ENCODE measurements around the gene CEACAM16.

CEACAM16 gene

DNA sequence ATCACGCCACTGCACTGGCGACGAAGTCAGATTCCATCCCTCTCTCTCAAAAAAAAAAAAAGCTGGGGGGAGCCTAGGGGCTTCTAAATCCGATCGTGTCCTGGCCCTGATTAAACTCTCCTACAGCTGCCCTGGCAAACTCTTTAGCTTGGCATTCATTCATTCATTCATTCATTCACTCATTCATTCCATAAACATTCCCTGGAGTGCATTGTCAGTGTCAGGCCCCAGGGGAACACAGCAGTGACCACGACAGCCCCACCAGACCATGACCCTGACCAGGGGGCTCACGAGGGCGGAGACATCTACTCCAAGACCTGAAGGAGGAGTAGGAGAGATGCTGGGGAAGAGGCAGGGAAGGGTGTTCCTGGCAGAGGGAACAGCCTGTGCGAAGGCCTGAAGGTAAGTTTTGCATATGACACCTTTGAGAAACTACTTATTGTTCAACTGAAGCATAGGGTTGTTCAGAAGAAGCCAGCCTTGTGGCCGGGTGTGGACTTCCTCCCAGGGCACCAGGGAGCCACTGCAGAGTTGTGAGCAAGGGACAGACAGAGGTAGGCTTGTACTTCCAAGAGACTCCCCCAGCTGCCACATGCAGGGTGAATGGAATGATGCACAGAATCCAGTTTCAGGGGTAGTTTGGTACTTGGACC is 24.5 kb downstream of the CEACAM16 start:
- DNase-seq (ENCODE audit: low read depth in 2 of 2) = no peak

DNA sequence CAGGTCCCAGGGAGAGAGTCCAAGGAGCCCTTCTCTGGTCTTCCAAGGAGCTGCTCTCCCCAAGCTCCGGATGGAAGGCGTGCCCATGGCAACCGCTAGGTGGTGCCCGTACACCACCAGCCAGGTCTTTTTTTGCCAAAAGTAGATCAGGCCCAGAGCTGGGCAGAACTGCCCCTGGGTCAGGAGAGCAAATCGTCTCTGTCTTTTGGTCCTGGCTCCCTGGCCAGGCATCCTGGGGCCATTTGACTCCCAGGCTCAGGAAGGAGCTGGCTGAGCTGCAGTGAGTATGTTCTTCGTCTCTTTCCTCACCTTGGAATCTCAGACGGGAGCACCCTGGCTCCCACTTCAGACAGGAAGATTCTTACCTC is 25.0 kb downstream of the CEACAM16 start:
- peak; percentile 52 to 56 for DNase-seq (ENCODE audit: low read depth in 2 of 2)

DNA sequence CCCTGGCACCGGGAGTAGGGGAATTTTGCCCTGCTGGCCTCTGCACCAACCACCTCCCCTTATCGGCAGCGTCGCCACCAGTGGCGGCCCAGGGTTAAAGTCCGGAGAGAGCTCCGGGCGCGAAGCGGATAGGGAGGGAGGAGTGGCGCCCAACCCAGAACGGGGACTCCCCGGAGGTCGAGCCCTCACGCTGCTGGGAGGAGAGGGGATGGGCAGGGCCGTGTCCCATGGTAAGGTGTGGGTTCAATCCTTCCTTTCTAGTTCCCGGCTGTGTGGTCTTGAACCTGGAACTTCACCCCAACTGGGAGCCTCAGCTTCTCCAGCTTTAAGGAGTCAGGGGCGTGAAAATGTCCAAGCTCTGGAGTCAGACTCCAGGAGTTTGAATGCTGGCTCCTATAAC is 26.3 kb downstream of the CEACAM16 start:
- DNase-seq (ENCODE audit: low read depth in 2 of 2) = no peak

DNA sequence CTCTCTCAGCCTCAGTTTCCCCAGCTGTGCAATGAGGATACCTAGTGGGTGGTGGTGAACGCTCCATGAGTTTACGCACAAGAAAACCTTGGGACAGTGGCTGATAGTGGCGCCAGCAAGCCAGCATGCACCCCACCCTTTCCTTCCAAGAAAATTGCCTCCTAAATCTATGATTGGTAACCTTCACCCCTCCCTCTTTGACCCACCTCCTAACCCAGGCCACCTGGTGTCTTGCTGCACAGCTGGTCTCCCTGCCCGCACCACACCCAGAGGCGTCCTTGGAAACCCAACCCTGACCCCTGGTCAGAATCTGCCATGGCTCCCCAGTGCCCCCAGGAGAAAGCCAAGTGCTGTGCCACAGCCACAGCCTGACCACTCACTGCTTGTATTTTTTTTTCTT is 26.7 kb downstream of the CEACAM16 start:
- DNase-seq (ENCODE audit: low read depth in 2 of 2) = no peak

DNA sequence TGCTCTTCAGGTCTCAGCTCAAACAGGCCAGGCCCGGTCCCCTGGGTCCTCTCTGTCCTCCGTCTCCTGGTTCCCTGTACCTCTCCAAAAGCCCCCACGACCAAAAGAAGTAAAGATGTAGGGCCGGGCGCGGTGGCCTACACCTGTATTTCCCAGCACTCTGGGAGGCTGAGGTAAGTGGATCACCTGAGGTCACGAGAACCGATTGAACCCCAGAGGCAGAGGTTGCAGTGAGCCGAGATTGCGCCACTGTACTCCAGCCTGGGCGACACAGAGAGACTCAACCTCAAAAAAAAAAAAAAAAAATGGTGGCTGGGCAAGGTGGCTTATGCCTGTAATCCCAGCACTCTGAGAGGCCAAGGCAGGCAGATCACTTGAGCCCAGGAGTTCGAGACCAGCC is 27.5 kb downstream of the CEACAM16 start:
- DNase-seq (ENCODE audit: low read depth in 2 of 2) = no peak

DNA sequence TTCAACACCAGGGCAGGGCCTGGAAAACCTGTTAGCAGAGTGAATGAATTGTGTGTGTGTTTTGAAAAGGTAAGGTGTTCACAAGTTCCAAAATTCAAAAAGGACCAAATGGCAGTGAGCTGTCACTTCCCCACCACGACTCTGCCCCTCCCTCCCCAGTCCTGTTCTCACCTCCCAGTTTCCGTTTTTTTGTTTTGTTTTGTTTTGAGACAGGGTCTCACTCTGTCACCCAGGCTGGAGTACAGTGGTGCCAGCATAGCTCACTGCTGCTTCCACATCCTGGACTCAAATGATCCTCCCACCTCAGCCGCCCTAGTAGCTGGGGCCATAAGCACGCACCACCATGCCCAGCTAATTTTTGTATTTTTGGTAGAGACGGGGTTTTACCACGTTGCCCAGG is 29.2 kb downstream of the CEACAM16 start:
- DNase-seq (ENCODE audit: low read depth in 2 of 2) = no peak

DNA sequence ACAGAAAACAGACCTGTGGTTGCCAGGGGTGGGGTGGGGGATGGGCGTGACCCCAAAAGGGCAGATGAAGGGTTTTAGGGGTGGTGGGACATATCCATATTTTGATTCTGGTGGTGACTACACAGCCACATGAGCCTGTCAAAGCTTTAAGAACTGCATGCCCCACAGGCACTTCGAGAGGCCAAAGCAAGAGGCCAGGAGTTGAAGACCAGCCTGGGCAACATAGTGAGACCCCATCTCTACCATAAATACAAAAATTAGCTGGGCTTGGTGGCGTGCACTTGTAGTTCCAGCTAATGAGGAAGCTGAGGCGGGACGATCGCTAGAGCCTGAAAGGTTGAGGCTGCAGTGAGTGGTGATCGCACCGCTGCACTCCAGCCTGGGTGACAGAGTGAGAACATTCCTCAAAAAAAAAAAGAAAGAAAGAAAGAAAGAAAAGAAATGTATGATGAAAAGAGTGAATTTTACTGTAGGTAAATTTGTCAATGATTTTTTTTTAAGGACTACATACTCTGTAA is 30.6 kb downstream of the CEACAM16 start:
- no peak for DNase-seq (ENCODE audit: low read depth in 2 of 2)

DNA sequence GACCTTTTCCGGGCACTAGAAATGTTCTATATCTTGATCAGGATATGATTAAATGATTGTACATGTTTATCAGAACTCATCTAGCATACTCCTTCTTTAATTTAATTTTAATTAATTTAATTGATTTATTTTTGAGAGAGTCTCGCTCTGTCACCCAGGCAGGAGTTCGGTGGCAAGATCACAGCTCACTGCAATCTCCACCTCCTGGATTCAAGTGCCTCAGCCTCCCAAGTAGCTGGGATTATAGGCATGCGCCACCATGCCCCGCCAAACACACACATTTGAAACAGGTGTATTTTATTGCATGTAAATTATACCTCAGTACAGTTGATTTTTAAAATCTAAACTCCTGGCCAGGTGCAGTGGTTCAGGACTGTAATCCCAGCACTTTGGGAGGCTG is 32.1 kb downstream of the CEACAM16 start:
- DNase-seq (ENCODE audit: low read depth in 2 of 2) = no peak

DNA sequence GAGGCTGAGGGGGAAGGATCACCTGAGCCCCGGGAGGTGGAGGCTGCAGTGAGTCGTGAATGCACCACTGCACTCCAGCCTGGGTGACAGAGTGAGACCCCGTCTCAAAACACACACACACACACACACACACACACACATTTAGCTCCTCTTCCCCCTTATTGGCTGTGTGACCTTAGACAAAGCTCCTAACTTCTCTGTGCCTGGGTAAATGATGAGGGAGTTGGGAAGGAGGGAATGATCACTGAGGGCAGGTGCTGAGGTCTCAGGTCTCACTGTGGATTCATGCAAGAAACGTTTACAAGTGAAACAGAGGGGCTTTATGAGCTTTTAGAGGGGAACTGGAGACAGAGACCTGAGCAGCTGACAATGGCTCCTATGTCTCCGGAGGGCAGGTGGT is 32.7 kb downstream of the CEACAM16 start:
- no peak for DNase-seq (ENCODE audit: low read depth in 2 of 2)

DNA sequence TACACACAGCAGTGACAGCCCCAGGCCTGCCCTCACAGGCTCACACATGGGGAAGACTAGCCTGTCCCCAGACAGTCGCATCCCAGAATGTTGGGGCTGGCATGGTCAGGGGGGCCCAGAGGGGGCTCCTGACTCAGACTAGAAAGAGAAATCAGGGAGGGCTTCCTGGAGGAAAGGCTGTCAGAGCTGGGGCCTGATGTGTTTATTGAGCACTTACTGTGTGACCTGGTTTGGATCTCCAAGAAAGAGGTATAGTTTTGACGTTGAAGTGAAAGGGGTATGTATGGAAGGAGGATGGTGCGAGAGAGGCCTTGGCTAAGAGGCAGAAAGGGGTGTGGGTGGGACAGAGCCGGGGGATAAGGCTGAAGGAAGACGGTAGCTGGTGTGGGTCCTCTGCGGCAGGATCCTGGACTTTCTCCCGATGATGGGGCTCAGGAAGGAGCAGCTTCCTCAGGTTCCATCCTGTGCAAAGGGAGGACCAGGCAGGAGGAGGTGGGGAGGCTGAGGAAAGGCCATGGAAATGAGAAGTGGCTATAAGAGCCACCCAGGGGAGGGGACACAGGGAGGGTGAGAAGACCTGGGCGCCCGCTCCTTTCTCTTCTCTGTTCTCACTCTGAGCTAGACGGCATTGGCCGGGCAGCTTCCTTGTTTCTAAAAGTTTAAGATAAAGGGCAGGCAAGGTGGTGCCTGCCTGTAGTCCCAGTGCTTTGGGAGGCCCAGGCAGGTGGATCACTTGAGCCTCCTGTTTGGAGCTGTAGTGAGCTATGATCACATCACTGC is 33.5 kb downstream of the CEACAM16 start:
- DNase-seq (ENCODE audit: low read depth in 2 of 2) = no peak

DNA sequence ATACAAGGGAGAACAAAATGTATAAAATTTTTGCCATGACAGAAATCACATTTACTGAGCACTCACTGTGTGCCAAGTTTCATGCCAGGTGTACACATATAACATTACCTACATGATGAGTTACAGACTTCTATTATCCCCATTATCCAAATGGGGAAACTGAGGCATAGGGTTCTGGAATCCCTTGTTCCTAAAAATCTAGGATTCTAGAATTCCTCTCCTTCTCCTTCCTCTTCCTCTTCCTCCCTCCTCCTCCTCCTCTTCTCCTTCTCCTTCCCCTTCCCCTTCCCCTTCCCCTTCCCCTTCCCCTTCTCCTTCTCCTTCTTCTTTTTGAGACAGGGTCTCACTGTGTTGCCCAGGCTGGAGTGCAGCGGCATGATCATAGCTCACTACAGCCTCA is 35.4 kb downstream of the CEACAM16 start:
- no peak for DNase-seq (ENCODE audit: low read depth in 2 of 2)

DNA sequence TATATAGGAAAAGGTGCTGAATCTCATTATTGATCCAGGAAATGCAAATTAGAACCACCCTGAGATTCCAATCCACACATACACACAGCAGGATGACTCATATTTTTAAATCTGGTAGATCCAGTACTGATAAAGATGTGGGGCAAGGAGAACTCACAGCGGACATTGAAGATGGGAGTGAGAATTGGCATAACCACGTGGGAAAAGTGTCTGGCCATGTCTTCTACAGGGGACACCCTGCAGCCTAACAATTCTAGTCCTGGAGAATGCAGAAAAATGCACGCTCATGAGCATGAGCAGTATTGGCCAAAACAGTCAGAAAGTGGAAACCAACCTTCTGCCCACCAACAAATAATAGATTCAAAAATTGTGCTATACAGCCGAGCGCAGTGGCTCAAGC is 36.1 kb downstream of the CEACAM16 start:
- no peak for DNase-seq (ENCODE audit: low read depth in 2 of 2)

DNA sequence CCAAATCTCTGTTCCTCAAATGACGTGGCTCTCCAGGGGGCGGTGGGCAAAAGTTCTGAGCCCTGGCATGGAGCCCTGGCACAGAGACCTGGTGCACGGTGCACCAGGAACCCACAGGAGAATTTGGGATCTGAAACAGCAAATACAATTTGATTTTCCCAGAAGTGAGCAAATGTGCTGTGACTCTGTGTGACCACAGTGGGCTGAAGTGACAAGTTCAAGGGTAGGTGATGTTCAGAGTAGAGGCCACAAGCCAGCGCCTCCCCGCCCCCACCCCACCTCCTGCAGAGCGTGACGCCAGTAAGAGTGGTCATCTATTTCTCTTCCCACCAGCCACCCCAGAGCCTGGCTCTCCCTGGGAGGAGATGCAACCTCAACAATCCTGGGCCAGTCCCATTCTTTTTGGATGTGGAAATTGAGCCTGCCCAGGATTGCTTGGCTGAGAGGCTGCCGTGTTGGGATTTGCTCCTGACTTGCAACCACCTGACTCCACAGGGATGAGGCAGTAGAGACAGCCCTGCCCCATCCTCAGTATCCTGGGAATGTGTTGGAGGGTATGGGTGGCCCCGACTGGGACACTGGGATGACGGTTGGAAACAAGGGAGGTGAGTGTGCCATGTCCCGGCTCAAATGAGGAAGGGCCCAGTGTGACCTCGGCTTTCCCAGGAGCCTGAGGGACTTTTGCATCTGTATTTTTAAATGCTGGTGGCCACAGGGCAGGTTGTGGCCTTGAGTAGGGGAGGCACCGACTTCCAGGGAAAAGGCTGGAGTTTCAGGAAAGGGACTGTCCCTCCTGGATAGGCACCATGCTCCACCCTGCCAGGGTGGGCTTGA is 38.5 kb downstream of the CEACAM16 start:
- no peak for DNase-seq (ENCODE audit: low read depth in 2 of 2)

DNA sequence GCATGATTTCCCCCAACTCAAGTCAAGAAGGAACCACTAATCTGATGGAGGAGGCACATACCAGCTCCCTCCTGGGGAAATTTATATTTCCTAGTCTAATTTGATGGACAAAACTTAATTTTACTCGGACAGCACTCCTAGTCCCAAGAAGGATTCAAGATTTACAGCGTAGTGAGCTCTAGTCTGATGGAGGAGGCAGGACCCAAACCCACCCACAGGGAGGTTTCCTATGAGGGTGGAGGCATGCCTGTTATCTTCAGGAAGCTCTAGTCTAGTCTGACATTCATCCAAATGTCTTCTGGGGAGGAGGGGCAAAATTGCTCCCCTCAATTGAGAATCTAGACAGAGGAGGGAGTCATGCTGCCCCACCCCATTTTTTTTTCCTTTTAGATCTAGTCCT is 39.2 kb downstream of the CEACAM16 start:
- DNase-seq (ENCODE audit: low read depth in 2 of 2) = no peak

DNA sequence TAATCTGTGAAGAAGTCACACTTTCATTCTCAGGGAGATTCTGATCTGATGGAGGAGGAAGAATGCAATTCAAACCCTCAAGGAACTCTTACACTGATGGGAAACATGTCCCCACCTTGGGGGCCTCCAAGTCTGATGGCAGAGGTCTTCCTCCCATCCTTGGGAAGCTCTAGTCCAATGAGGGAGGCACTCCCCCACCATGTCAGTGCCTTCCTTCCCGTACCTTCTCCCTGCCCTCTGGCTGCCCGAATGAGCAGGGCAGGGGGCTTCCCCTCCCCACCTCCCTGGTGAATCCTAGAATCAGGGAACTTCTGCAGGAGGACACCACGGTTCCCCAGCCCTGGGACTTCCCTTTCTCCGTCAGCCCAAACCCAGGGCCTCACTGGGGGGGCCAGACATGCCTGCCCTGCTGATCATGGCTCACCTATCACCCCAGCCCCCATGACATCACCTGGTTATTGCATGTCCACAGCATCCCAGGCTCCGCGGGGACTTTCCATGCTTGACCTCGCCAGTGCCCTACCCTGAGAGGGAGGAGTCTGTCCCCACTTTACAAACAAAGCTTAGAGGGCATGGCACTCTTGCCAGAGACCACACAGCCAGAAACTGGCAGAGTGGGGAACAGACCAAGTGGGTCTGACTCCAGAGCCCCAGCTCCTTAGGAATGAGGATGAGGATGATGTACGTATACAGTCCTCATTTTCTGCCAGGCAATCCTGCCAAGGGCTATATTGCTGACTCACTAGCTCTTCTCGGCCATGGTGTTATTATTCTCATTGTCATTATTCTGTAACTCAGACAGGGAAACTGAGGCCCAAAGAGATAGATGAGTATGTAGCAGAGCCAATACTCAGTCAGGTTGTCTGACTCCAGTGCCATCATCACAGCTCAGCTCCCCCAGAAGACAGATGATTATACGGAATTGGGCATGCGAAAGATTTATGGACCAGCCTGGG is 39.9 kb downstream of the CEACAM16 start:
- no peak for DNase-seq (ENCODE audit: low read depth in 2 of 2)

DNA sequence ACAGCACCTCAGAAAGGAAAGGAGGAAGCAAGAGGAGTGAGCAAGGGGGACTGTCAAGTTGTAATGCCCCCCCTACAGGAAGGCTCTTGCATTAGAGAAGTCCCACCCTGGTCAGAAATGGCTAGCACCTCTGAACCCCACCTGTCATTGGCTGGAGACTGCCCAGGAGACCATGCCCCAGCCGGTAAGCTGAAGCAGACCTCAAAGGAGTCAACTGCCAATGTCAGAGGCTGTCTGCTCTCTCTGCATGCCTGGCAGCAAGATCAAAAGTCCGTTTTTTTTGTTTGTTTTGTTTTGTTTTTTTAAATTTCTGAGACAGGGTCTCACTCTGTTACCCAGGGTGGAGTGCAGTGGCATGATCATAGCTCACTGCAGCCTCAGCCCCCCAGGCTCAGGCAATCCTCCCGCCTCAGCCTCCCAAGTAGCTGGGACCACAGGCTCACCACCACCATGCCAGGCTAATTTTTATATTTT is 41.4 kb downstream of the CEACAM16 start:
- no peak for DNase-seq (ENCODE audit: low read depth in 2 of 2)

DNA sequence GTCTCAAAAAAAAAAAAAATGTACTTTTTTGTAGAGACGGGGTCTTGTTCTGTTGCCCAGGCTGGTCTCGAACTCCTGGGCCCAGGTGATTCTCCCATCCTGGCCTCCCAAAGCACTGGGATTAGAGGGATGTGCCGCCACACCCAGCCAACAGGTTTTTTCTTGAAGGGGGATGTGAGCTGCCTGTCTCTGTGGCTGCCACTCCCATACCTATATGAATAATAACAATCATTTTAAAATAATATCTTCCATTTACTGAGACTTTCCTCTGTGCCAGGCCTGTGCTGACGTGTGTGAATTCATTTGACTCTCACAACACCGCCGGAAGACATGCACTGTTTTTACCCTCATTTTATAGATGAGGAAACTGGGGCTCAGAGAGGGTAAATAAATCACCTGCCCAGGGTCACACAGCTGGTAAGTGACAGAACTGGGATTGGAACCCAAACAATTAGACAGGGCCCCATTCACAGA is 42.3 kb downstream of the CEACAM16 start:
- no peak for DNase-seq (ENCODE audit: low read depth in 2 of 2)

DNA sequence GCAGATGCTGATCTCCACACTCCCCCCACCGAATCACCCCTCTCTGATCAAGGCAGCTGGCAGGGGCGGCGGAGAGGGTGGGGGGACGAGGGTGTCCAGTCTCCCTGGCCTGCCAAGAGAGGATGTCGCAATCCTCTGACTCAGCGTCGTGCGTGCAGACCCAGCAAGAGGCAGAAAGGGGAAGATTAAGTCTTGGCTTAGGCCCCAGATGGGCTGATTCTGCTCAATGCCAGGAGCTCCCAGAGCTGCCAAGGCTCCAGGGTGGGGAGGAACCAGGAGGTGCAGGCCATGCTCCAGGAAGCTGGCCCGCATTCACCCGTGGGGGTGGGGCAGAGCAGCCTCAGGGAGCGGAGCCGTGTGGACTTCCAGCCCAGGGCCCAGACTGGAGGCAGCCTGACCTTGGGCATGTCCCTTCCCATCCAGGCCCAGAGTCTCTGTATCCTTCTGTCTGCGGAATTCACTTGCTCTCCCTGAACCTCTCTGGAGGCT is 42.9 kb downstream of the CEACAM16 start:
- DNase-seq (ENCODE audit: low read depth in 2 of 2) = no peak

DNA sequence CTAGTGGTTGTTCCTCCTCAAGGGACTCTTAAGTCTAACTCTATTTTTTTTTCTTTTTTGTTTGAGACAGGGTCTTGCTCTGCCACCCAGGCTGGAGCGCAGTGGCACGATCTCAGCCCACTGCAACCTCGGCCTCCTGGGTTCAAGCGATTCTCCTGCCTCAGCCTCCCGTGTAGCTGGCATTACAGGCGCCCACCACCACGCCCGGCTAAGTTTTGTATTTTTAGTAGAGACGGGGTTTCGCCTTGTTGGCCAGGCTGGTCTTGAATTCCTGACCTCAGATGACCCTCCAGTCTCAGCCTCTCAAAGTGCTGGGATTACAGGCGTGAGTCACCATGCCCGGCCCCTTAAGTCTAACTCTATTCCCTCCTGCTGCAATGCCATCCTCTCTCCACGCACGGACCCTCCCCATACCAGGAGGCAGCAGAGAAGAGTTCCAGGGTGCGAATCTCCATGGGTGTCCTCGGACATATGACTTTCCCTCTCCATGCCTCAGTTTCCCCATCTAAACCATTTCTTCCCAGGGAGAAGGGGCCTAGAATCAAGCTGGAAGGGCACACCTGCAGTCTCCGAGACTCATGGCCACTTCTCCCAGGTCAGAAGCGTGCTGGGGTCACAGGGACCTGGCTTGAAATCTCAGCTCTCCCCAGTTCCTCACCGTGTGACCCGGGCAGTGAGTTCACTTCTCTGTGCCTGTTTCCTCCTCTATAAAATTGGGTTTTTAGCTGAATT is 43.5 kb downstream of the CEACAM16 start:
- DNase-seq (ENCODE audit: low read depth in 2 of 2) = no peak

DNA sequence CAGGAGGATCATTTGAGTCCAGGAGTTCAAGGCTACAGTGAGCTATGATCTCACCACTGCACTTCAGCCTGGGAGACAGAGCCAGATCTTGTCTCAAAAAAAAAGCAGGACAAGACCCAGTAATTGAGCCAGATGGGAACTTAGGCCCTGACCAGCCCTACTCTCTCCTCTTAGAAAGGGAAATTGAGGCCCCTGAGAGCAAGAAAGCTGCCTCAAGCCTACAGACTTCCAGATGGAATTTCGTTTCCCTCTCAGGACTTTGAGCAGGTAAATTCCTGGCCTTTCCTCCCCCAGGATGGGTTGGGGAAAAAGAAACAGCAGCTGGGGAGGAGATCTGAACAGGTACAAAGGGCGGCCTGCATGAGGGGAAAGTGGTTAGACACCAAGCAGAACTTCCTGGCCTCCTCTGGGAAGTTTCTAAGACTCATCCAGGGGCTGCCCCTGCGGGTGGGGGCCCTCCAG is 46.0 kb downstream of the CEACAM16 start:
- no peak for DNase-seq (ENCODE audit: low read depth in 2 of 2)

Measured in stimulated activated CD8-positive, alpha-beta memory T cell treated with anti-CD3 and anti-CD28 coated beads, Interleukin-15, amount 100 ng/mL, for 4 hours (primary cell).